ENCODE data around the gene TTC9.

Gene TTC9

DNA sequence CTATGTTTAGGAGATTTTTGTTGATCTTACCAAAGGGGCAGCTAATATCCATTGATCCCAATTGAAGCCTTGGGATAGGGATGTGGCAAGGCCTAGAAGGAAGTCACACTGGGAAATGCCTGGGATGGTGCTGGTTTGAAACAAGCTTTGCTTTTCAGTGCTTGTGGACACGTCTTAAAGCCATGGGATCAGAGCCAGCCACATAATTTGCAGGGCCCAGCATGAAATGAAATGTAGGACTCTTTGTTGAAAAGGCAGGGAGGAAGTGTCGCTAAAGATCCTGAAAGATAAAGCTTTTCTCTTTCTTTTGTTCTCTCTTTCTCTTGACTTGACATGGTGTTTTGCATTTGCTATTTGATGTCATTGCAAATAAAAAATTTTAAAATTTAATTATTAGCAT lies 5.0 kb downstream of the TTC9 start:
- no peak for DNase-seq

DNA sequence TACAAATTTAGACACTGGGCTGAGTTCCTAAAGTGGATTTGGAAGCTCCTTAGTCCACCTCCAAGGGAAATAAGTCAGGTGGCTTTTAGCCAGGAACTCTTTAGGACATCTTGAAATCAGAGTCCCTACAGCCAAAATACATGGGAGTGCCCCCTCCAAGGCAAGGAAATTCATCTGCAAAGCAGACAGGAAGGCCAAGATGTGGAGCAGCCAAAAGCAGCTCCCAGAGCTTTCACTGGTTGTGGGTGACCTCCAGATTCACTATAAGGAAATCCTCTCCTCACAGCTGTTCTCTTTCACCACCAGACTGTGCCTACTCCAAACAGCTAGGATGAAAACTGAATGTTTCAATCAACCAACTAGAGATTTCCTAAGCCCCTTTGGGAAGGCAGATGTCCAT lies 6.6 kb downstream of the TTC9 start:
- DNase-seq: no peak

DNA sequence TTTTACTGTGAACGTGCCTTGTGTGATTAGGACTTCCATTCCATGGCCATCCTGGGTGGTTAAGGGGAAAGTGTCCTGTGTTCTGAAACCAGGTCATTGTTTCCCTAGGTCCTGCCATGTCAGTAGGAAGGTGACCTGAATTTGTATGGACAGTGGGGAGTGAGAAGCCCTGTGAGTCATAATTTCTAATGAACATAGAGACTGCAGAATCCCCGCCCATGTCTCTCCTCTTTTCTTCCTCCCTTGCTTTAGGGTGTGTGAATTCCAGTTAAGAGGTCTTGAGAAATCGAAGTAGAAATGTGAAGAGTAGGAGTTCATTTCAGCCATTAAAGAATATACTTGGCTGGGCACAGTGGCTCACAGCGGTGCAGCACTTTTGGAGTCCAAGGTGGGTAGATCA lies 8.1 kb downstream of the TTC9 start:
- no peak for DNase-seq

DNA sequence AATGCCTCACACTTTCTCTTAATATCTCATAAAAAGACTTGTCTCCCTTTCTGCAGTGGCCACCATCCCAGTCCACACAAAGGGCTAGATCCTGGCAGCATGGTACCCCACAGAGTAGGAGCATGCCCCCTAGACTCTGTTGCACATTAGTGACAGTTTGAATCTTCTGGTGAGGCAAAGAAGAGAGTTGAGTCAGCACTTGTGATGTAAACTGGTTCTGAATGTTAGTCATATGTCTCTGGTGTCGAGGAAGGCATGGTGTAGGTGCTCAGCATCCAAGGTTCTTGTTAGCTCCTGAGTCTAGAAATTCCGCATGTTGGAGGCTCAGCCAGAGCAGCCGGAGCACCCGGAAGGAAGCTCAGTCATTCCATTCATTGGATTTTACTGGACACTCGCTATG lies 9.8 kb downstream of the TTC9 start:
- DNase-seq: no peak

DNA sequence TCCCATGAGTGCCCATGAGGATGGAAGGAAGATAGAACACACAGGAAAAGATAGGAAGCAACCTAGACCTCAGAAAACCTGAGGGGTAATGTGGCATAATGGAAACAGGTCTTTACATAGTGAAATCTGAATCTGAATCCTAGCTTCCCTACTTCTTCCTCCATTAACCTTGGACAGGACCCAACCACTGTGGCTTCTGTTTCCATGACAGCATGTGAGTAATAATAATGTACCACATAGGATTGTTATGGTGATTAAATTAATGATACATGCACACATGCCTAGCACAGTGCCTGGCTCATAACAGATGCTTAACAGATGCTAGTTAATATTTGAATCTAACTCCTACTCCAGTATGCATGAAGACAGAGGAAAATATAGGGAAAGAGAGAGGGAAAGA lies 11.2 kb downstream of the TTC9 start:
- no peak for DNase-seq

DNA sequence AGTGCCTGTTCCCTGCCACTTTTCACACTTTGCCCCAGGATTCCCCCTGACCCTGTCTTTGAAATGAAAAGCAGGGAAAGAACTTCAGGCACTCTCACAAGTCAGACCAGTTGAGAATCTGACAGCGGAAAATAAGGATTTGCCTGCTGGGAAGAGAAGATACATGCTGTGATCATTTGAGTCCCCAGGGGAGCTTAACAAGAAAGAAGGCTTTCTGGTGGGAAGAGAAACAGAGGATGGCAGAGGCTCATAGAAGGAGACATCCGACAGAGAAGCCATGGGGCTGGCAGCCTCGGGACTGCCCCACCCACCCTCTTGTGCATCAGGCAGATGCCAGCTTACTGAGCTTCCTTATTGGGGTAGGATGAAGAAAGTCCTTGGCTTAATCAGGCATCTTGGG lies 11.9 kb downstream of the TTC9 start:
- DNase-seq: no peak

DNA sequence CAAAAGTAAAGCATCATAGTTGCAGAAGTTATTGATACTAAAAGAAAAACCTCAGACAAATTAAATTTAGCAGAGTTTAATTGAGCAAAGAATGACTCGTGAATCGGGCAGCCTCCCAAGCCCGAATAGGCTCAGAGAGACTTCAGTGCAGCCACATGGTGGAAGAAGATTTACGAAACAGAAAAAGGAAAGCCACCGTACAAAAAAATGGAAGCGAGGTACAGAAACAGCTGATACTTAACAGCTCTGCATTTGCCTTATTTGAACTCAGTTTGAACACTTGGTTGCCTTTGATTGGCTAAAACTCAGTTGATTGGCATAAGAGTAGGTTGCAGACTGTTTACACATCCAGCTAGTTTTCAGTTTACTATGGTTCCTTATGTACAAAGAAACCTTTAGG lies 12.9 kb downstream of the TTC9 start:
- peak; percentile 46 for DNase-seq

DNA sequence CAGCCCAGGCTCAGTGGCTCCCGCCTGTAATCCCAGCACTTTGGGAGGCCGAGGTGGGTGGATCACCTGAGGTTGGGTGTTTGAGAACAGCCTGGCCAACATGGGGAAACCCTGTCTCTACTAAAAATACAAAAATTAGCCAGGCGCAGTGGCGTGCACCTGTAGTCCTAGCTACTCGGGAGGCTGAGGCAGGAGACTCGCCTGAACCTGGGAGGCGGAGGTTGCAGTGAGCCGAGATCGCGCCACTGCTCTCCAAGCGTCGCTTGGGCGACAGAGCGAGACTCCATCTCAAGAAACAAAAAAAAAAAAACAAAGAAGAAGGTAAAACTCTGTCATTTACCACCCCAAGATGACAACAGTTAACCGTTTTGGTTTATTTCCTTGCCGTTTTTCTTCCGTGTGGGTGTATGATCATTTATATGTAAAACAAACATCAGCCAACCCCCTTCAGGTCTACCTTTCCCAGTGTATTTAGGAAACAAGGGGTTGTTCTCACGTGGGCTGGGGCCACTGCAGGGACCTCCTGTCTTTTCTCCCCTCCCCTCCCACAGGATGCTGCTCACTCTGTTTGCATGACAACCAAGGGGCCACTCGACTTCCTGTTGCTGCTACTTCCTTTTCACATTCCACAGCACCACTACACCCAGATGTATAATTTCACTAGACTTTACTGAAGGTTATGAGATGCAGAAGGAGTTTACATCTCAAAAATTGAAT lies 13.6 kb downstream of the TTC9 start:
- peak; percentile 87 for DNase-seq

DNA sequence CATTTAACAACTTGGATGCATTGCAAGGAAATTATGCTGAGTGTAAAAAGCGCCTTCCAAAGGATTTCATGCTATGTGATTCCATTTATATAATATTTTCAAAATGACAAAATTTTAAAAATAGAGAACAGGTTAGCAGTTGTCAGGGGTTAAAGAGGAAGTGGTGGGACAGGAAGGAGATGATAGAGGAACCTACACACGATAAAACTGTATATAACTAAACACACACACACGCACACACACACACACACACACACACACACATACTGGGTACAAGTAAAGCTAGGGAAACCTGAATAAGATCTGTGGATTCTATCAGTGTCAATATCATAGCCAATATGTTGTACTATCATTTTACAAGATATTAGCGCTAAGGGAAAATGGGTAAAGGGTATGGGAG lies 17.2 kb downstream of the TTC9 start:
- DNase-seq: peak; percentile 32

DNA sequence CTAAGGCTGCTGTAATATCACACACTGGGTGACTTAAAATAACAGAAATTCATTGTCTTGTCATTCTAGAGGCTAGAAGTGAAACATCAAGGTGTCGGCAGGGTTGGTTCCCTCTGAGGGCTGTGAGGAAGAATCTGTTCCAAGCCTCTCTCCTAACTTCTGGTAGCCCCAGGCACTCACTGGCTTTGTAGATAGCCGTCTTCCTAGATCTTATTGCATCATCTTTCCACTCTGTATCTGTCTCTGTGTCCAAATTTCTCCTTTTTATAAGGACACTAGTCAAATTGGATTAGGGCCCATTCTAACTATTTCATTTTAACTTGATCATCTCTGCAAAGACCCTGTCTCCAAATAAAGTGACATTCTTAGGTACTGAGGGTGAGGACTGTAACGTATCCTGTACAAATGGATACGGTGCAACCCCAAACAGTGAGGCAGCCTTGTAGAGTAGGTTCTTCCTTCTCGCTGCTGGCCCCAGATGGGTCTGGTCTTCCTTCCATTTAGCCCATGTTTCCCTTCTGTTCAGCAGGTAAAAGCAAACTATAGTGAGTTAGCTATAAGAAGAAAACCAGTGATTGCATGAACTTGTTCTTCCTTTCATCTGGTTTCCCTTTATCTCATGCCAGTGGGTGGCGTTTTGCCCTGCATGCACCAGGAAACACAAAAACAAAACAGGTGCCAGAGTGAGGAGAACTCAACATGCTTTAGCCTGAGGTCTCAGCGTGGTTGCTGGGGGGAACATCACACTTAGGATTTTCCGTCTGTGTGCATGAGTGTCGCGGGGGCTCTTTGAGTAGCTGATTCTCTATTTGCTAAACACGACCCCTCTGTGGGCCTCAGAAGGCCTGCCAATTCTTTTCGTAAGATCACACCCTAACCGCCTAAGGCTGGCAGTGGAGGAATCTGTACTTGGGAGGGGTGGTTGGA lies 19.5 kb downstream of the TTC9 start:
- peak; percentile 67 for DNase-seq

DNA sequence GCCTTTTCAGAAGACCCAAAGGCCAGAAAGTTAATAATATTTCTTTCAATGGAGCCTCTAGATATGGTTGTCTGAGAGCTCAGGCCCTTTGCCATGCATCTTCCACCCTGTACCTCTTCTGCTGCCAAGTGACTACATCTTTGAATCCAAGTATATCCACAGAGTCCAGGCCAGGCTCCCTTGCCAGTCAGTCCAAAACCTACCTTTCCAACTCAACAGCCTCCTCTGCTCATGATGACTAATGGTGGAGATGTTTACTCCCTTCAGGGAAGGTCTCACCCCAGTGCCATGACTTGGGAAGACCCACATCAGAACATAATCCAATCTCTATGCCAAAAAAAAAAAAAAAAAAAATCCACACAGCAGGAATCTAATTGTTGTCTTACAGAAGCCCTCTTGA lies 20.4 kb downstream of the TTC9 start:
- no peak for DNase-seq

DNA sequence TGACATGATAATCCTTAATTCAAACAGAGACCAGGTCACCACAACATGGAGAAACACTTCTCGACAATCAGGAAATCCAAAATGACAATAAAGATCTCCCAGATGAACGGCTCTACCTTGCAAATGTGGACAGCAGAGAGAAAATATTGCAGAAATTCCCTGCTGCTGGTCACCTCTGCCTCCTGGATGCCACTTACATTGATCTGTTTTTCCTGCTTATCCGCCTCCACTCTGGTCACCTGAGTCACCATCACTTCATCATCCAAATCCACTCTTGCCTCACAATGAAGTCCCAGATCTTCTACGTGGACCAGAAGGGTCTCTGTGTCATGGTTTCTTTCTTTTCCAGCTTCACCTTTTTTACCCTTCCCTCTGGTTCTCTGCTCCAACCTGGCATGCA lies 21.1 kb downstream of the TTC9 start:
- DNase-seq: no peak

DNA sequence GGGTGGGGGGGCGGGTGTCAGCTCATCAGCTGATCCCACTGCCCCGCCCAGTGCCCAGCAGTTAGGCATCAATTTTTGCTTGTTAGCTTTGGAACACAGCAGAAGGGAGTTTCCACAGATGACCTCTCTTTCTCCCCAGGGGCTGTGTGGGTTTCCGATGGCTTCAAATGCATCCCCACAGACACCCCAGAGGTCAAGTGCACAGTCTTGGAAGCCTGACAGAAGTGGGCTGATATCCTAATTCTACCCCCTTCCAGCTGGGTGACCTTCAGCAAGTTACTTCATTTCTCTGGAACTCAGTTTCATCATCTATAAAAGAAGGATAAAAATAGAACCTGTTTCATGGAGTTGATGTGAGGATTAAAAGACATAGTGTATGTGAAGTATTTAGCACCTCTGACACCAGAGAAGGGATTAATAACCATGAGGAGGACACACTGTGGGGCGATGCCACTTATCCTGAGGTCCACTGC lies 22.0 kb downstream of the TTC9 start:
- no peak for DNase-seq

DNA sequence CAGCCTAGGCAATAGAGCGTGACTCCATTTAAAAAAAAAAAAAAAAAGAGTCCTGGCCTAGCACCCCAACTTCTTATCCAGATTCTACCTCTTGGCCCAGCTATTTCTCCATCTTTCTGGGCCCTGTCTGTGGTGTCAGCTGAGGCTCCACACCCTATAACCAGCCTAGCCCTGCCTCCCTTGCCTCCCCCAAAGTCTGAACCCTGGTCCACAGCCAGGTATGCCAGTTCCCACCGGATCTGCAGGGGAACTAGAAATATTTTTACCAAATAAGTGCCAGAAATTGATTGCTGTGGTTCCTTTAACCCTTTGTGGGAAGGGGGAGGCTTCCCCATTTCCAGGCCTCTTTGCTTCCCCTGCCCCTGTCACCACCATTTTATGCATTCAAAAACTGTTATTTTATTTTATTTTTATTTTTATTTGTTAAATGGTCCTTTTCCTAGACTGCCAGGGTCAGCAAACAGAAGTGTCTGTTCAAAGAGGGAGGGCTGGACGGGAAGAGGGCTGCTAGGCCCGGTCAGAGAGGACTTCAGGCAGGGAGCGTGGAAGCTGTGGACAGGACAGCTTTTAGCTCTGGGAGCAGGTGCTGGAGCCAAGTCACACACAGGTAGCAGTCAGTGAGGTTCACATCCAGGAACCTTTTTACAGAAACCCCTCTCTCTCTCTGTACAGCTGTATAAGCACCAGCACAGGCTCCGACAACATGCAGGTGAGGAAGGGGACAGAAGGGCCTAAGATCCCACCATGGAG lies 23.2 kb downstream of the TTC9 start:
- DNase-seq: no peak

DNA sequence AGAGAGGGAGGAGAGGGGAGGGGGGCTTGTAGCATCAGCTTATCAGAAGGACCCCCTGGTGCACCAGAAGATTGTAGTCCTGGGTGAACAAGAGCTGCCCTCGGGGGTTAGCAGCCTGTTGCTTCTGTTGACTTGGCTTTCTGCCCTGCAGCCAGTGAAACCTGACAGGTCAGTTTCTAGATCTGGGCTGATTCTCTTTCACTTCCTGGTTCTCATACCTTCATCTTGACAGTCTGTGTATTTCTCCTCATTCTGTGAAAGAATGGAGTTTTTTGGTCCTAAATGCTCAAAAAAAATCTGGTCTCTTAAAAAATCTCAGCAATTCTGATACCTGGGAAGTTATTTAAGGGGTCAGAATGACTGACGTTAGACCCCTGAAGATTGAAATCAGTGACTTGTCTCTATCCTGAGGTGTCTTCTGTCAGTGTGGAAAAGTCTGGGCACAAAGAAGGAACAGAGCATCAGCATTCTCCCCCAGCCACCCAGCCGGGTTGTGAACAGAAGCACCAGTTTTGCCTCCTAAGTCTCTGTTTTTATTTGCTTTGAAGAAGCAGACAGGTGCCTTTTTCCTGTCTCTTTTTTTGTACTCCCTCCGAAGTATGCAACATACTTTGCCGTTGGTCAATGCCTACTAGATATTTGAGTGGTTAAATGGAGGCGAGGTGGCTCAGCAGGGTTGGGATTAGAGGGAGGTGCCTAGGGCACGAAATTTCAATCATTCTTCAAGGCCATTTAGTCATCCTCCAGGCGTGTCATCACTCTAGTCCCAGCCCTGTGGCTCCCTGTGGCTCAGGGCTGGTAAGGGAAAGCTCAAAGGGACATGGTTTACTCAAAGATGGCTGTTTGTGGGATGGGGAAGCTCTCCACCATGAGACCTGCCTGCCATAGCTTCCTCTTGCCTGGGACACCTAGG lies 24.0 kb downstream of the TTC9 start:
- DNase-seq: no peak

DNA sequence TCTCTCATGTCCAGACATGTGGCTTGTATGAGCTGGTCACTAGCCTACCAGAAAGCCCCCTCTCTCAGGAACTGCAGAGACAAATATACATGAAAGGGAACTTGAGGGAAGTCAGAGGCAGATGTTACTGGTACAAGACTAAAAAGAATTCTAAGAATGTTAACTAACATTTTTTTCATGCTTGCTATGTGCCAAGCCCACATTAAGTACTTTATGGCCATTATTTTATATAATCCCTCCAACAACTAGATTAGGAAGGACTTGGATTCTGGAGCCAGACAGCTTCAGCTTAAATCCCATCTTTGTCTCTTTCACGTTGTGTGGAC lies 24.6 kb downstream of the TTC9 start:
- DNase-seq: no peak

DNA sequence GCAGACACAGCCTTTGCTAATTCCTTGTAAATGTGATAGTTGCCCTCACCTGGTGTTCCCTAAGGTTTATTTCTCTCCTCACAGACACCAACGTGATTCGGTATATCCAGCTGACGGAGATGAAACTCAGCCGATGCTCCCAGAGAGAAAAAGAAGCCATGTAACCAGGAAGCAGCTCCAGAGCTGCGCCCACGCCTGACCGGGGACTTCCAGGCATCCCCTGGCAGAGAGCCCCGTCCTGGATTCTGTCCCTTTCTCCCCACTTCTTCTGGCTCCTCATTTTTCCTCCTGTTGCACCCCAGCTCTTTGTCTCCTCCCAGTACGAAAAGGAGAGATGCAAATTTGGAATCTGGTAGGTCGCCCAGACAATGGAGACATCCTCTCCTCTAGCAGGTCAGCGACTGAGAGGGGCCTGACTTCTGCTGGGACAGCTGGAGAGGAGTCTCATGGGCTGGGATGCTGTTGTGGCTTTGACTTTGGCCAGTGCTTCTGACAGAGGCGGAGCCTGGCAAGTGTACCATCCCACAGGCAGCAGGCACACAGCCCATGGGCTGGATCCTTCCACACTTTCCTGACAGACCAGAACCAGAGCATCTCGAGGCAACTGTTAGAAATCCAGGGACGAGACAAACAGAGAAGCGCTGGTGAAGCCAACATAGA lies 29.4 kb downstream of the TTC9 start:
- DNase-seq: no peak

DNA sequence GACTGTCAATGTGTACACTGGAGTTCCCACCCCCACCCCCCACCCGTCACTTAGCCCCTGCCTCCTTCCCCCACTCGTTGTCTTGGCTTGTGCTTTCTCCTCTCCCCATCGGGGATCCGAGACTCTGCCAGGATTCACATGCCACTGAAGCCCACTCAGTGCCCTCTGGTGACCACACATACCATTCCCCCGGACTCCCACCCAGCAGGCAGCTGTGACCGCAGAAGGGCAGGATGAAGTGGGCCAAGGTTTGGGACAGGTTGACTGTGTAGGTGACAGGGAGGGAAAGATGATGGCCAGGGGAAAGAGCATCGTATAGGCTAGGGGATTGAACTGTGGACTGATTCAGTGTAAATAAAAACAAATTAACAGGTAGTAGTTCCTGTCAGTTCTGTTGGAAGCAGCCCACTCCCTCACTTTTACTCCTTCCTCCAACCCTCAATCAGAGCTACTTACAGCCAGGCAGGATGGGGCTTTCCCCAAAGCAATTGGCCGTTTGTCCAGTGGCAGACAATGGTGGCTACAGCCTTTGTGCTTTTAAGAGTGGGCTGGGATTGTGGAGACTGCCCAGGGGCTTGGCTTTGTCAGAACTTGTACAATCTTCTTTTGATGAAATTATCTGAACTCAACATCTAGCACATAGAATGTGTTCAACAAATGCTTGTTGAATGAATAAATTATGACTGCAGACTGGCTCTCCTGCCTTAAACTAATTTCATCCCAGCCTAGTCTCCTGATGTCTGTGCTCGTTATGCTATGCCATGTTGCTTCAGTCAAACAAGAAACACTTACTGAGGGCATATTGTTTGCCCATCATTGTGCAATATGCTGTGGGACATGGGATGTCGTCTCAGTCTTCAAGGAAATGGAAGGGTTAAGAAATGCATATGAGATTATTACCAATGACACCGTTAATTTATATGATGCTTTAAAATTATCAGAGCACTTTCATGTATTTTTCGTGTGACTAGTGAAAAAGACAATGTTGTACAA lies 30.2 kb downstream of the TTC9 start:
- no peak for DNase-seq

DNA sequence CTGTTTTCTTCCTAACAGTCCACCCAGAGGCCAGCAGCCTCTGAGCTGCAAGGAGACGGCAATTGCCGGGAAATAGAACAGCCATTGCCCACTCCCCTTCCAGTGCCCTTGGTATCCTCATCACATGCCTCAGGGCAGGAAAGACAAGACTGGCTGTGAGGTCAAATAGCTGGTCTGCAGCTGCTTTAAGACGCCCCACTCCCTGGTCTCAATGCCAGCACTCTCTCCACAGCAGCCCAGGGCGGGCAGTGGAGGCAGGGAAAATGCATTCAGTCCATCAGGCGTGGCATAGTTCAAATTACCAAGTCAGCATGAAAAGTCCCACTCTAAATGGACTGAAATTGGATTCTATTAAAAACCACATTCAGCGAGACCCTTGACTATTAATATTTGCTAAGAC lies 35.6 kb downstream of the TTC9 start:
- no peak for DNase-seq

DNA sequence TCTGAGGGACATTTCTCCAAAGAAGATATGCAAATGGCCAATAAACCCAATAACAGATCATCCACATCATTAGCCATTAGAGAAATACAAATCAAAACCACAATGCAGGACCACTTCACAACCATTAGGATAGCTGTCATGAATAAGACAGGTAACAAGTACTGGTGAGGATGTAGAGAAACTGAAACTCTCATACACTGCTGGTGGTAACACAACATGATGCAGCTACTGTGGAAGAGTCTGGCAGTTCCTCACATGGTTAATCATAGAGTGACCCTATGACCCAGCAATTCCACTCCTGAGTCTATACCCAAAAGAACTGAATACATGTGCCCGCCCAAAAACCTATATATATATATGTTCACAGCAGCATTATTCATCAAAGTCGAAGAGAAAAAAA lies 39.0 kb downstream of the TTC9 start:
- no peak for DNase-seq

DNA sequence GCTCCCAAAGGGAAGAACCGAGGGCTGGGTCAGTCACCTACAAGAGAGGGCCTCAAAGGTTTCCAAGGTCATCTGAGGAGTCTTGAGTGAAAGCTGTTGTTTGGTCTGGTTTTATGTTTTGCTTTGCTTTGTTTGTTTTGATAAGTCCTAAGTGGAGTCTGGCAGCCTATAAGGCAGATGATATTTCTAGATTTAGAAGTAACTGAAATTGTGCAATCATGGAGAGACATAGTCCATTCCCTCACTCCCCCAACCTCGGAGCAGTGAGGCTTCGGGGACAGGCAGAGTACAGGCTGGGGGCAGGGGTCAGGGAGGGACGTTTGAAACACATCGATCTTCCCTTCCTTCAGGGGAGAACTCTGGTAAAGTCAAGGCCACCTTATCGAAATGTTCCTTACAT lies 42.3 kb downstream of the TTC9 start:
- no peak for DNase-seq
